NCI-H446 treated with DMSO at 0.1 percent for 48 hours (cell line): ENCODE data around the gene ETFB.

Source experiments
- DNase-seq: peaks from one replicate; lab custom pipeline; 2025; lab: John Stamatoyannopoulos, UW

Gene ETFB

GRCh38 chr19:51327066-51328001, 38.9 kb downstream of the ETFB start:
- no peak for DNase-seq

GRCh38 chr19:51326216-51327065, 39.7 kb downstream of the ETFB start:
- DNase-seq: no peak

GRCh38 chr19:51325161-51325976, 40.8 kb downstream of the ETFB start:
- no peak for DNase-seq

- DNase-seq: no peak
Observed at GRCh38 chr19:51324167-51324481, 42.1 kb downstream of the ETFB start.

GRCh38 chr19:51323481-51324166, 42.6 kb downstream of the ETFB start:
- no peak for DNase-seq

GRCh38 chr19:51321799-51322198, 44.4 kb downstream of the ETFB start:
- no peak for DNase-seq

GRCh38 chr19:51320280-51320657, 45.9 kb downstream of the ETFB start:
- no peak for DNase-seq

- DNase-seq: no peak
Observed at GRCh38 chr19:51319649-51320279, 46.4 kb downstream of the ETFB start.

GRCh38 chr19:51318687-51319648, 47.2 kb downstream of the ETFB start:
- no peak for DNase-seq

GRCh38 chr19:51317968-51318367, 48.2 kb downstream of the ETFB start:
- DNase-seq: no peak

- no peak for DNase-seq
Observed at GRCh38 chr19:51317376-51317775, 48.8 kb downstream of the ETFB start.

- DNase-seq: no peak
Observed at GRCh38 chr19:51316688-51317087, 49.5 kb downstream of the ETFB start.

- no peak for DNase-seq
Observed at GRCh38 chr19:51311351-51312257, 54.6 kb downstream of the ETFB start, which contains the start of gene IGLON5. IGLON5 (plus strand) TSS chr19:51311644; CDS start chr19:51311848, 204 bp downstream.

- DNase-seq: no peak
Observed at GRCh38 chr19:51305479-51305878, 60.7 kb downstream of the ETFB start.

- no peak for DNase-seq
Observed at GRCh38 chr19:51301266-51301665, 64.9 kb downstream of the ETFB start.

- DNase-seq: no peak
Observed at GRCh38 chr19:51297406-51297805, 68.8 kb downstream of the ETFB start.

GRCh38 chr19:51296336-51297093, 69.7 kb downstream of the ETFB start:
- no peak for DNase-seq
